Measurements from ENCODE around the gene P2RY14.

P2RY14 gene

GRCh38 chr3:151182349-151183079 lies 95.8 kb downstream of the P2RY14 start:
- no peak overlapping the region for H3K27ac ChIP-seq (replicated peaks; ENCODE audit: low read length)
- H2BK120ac ChIP-seq (ENCODE audit: low read depth, low read length), result no peak overlapping the region
- no peaks in the 10 kb centered on the region for H3K79me1 ChIP-seq (ENCODE audit: low read depth, low read length)
- H2BK12ac ChIP-seq (ENCODE audit: low read length), result no peak overlapping the region
- no peak overlapping the region for H2AFZ ChIP-seq (ENCODE audit: low read length)
- no peaks in the 10 kb centered on the region for H3K9me3 ChIP-seq (replicated peaks in 1 of 2; ENCODE audit: control insufficient read depth in 2 of 2, insufficient read depth in 1 of 2, low read depth in 1 of 2, low read length in 2 of 2)
- H3K9ac ChIP-seq (ENCODE audit: low read depth, low read length, poor library complexity), result no peak overlapping the region
- no peaks in the 10 kb centered on the region for H3K27me3 ChIP-seq (ENCODE audit: control insufficient read depth in 3 of 3, insufficient read depth in 3 of 3, low read depth in 1 of 3, low read length in 3 of 3)
- no peak overlapping the region for H3K4ac ChIP-seq (ENCODE audit: low read length)
- no peak overlapping the region for H3K14ac ChIP-seq (ENCODE audit: low read length)
- peaks cover 0 to 10% of the 10 kb centered on the region in 2 donors for H3K36me3 ChIP-seq (replicated peaks in 1 of 2; ENCODE audit: control insufficient read depth in 2 of 2, insufficient read depth in 2 of 2, low read length in 2 of 2)
- H2AK5ac ChIP-seq (ENCODE audit: low read depth, low read length), result no peak overlapping the region
- no peak overlapping the region for H2BK15ac ChIP-seq (ENCODE audit: low read length)
- no CpG with 5 or more reads among the region's 5 CpGs for WGBS, 2 donors (ENCODE audit: extremely low coverage in 2 of 2, insufficient read length in 2 of 2, insufficient replicate concordance in 1 of 2)
- H3K4me2 ChIP-seq (ENCODE audit: insufficient read depth, low read length, poor library complexity, severe bottlenecking), result no peak overlapping the region
- no peak overlapping the region for H4K8ac ChIP-seq (ENCODE audit: low read depth, low read length)
- no peak for DNase-seq (ENCODE audit: low spot score)
- peak overlapping the region; percentile 7 for H3K18ac ChIP-seq (ENCODE audit: low read length)
- no peaks in the 10 kb centered on the region for H3K4me1 ChIP-seq (ENCODE audit: control insufficient read depth in 2 of 2, insufficient read depth in 1 of 2, low read depth in 1 of 2, low read length in 2 of 2)
- no peak overlapping the region for H3K23ac ChIP-seq (ENCODE audit: low read depth, low read length, poor library complexity)
- no peak overlapping the region for H3K4me3 ChIP-seq (ENCODE audit: low read length in 2 of 2)
- no peak overlapping the region for H2BK5ac ChIP-seq (ENCODE audit: low read length)
- no peak overlapping the region for H4K91ac ChIP-seq (ENCODE audit: low read depth, low read length, poor library complexity)

- no peaks in the 10 kb centered on the region for H3K9me3 ChIP-seq (replicated peaks in 1 of 2; ENCODE audit: control insufficient read depth in 2 of 2, insufficient read depth in 1 of 2, low read depth in 1 of 2, low read length in 2 of 2)
- peaks cover 0 to 2% of the 10 kb centered on the region in 2 donors for H3K36me3 ChIP-seq (replicated peaks in 1 of 2; ENCODE audit: control insufficient read depth in 2 of 2, insufficient read depth in 2 of 2, low read length in 2 of 2)
- H4K91ac ChIP-seq (ENCODE audit: low read depth, low read length, poor library complexity), result no peak overlapping the region
- no peaks in the 10 kb centered on the region for H3K4me1 ChIP-seq (ENCODE audit: control insufficient read depth in 2 of 2, insufficient read depth in 1 of 2, low read depth in 1 of 2, low read length in 2 of 2)
- H3K23ac ChIP-seq (ENCODE audit: low read depth, low read length, poor library complexity), result no peak overlapping the region
- H3K27me3 ChIP-seq (ENCODE audit: control insufficient read depth in 3 of 3, insufficient read depth in 3 of 3, low read depth in 1 of 3, low read length in 3 of 3), result no peaks in the 10 kb centered on the region
- H3K4me3 ChIP-seq (ENCODE audit: low read length in 2 of 2), result no peak overlapping the region
- H2AK5ac ChIP-seq (ENCODE audit: low read depth, low read length), result no peak overlapping the region
- H3K4ac ChIP-seq (ENCODE audit: low read length), result no peak overlapping the region
- H2AFZ ChIP-seq (ENCODE audit: low read length), result no peak overlapping the region
- H3K14ac ChIP-seq (ENCODE audit: low read length), result no peak overlapping the region
- H2BK5ac ChIP-seq (ENCODE audit: low read length), result no peak overlapping the region
- DNase-seq (ENCODE audit: low spot score), result no peak
- no peaks in the 10 kb centered on the region for H3K79me1 ChIP-seq (ENCODE audit: low read depth, low read length)
- no peak overlapping the region for H3K18ac ChIP-seq (ENCODE audit: low read length)
- H2BK12ac ChIP-seq (ENCODE audit: low read length), result no peak overlapping the region
- WGBS, 2 donors (ENCODE audit: extremely low coverage in 2 of 2, insufficient read length in 2 of 2, insufficient replicate concordance in 1 of 2), result no CpG with 5 or more reads among the region's 2 CpGs
- no peak overlapping the region for H4K8ac ChIP-seq (ENCODE audit: low read depth, low read length)
- H3K27ac ChIP-seq (replicated peaks; ENCODE audit: low read length), result no peak overlapping the region
- no peak overlapping the region for H3K9ac ChIP-seq (ENCODE audit: low read depth, low read length, poor library complexity)
- H2BK120ac ChIP-seq (ENCODE audit: low read depth, low read length), result no peak overlapping the region
- H2BK15ac ChIP-seq (ENCODE audit: low read length), result no peak overlapping the region
- no peak overlapping the region for H3K4me2 ChIP-seq (ENCODE audit: insufficient read depth, low read length, poor library complexity, severe bottlenecking)
These were observed 100.0 kb downstream of the P2RY14 start for GRCh38 chr3:151178208-151178845.

- Histone ChIP-seq H3K4ac (ENCODE audit: low read length) (no peak overlapping the region), H2BK12ac (ENCODE audit: low read length) (no peak overlapping the region), H2BK120ac (ENCODE audit: low read depth, low read length) (no peak overlapping the region), H4K91ac (ENCODE audit: low read depth, low read length, poor library complexity) (no peak overlapping the region), H3K23ac (ENCODE audit: low read depth, low read length, poor library complexity) (no peak overlapping the region), H3K18ac (ENCODE audit: low read length) (no peak overlapping the region), H3K4me2 (ENCODE audit: insufficient read depth, low read length, poor library complexity, severe bottlenecking) (no peak overlapping the region), H3K9me3 (replicated peaks in 1 of 2; ENCODE audit: control insufficient read depth in 2 of 2, insufficient read depth in 1 of 2, low read depth in 1 of 2, low read length in 2 of 2) (no peaks in the 10 kb centered on the region), H2AK5ac (ENCODE audit: low read depth, low read length) (no peak overlapping the region), H2BK15ac (ENCODE audit: low read length) (no peak overlapping the region), H3K9ac (ENCODE audit: low read depth, low read length, poor library complexity) (no peak overlapping the region), H3K27me3 (ENCODE audit: control insufficient read depth in 3 of 3, insufficient read depth in 3 of 3, low read depth in 1 of 3, low read length in 3 of 3) (no peaks in the 10 kb centered on the region), H4K8ac (ENCODE audit: low read depth, low read length) (no peak overlapping the region), H2BK5ac (ENCODE audit: low read length) (no peak overlapping the region), H3K4me1 (ENCODE audit: control insufficient read depth in 2 of 2, insufficient read depth in 1 of 2, low read depth in 1 of 2, low read length in 2 of 2) (peaks cover 3 to 16% of the 10 kb centered on the region in 2 donors), H3K4me3 (ENCODE audit: low read length in 2 of 2) (no peak overlapping the region), H3K36me3 (replicated peaks in 1 of 2; ENCODE audit: control insufficient read depth in 2 of 2, insufficient read depth in 2 of 2, low read length in 2 of 2) (peaks cover 0 to 4% of the 10 kb centered on the region in 2 donors), H3K79me1 (ENCODE audit: low read depth, low read length) (no peaks in the 10 kb centered on the region), H3K27ac (replicated peaks; ENCODE audit: low read length) (no peak overlapping the region), H3K14ac (ENCODE audit: low read length) (no peak overlapping the region), H2AFZ (ENCODE audit: low read length) (no peak overlapping the region)
- DNase-seq (ENCODE audit: low spot score), result no peak
- WGBS, 2 donors (ENCODE audit: extremely low coverage in 2 of 2, insufficient read length in 2 of 2, insufficient replicate concordance in 1 of 2), result no CpG with 5 or more reads among the region's 2 CpGs
These were observed 102.4 kb downstream of the P2RY14 start for GRCh38 chr3:151175952-151176351.

- peaks cover 0 to 6% of the 10 kb centered on the region in 2 donors for H3K36me3 ChIP-seq (replicated peaks in 1 of 2; ENCODE audit: control insufficient read depth in 2 of 2, insufficient read depth in 2 of 2, low read length in 2 of 2)
- WGBS, 2 donors (ENCODE audit: extremely low coverage in 2 of 2, insufficient read length in 2 of 2, insufficient replicate concordance in 1 of 2), result no CpG with 5 or more reads among the region's 2 CpGs
- H2BK120ac ChIP-seq (ENCODE audit: low read depth, low read length), result no peak overlapping the region
- no peak overlapping the region for H3K14ac ChIP-seq (ENCODE audit: low read length)
- H4K91ac ChIP-seq (ENCODE audit: low read depth, low read length, poor library complexity), result no peak overlapping the region
- no peak overlapping the region for H2BK12ac ChIP-seq (ENCODE audit: low read length)
- H3K18ac ChIP-seq (ENCODE audit: low read length), result no peak overlapping the region
- peaks cover 7 to 16% of the 10 kb centered on the region in 2 donors for H3K4me1 ChIP-seq (ENCODE audit: control insufficient read depth in 2 of 2, insufficient read depth in 1 of 2, low read depth in 1 of 2, low read length in 2 of 2)
- no peaks in the 10 kb centered on the region for H3K27me3 ChIP-seq (ENCODE audit: control insufficient read depth in 3 of 3, insufficient read depth in 3 of 3, low read depth in 1 of 3, low read length in 3 of 3)
- H3K4me2 ChIP-seq (ENCODE audit: insufficient read depth, low read length, poor library complexity, severe bottlenecking), result no peak overlapping the region
- H3K4ac ChIP-seq (ENCODE audit: low read length), result no peak overlapping the region
- no peak overlapping the region for H2AK5ac ChIP-seq (ENCODE audit: low read depth, low read length)
- no peak for DNase-seq (ENCODE audit: low spot score)
- no peak overlapping the region for H2AFZ ChIP-seq (ENCODE audit: low read length)
- no peaks in the 10 kb centered on the region for H3K79me1 ChIP-seq (ENCODE audit: low read depth, low read length)
- H2BK5ac ChIP-seq (ENCODE audit: low read length), result no peak overlapping the region
- H3K23ac ChIP-seq (ENCODE audit: low read depth, low read length, poor library complexity), result no peak overlapping the region
- no peak overlapping the region for H2BK15ac ChIP-seq (ENCODE audit: low read length)
- H4K8ac ChIP-seq (ENCODE audit: low read depth, low read length), result no peak overlapping the region
- H3K9me3 ChIP-seq (replicated peaks in 1 of 2; ENCODE audit: control insufficient read depth in 2 of 2, insufficient read depth in 1 of 2, low read depth in 1 of 2, low read length in 2 of 2), result no peaks in the 10 kb centered on the region
- H3K27ac ChIP-seq (replicated peaks; ENCODE audit: low read length), result no peak overlapping the region
- no peak overlapping the region for H3K4me3 ChIP-seq (ENCODE audit: low read length in 2 of 2)
- H3K9ac ChIP-seq (ENCODE audit: low read depth, low read length, poor library complexity), result no peak overlapping the region
These were observed 104.0 kb downstream of the P2RY14 start for GRCh38 chr3:151174351-151174750.

Data from neuronal stem cell (in vitro differentiated cells).